ENCODE data around the gene ANKRD13B.

ANKRD13B gene

DNA sequence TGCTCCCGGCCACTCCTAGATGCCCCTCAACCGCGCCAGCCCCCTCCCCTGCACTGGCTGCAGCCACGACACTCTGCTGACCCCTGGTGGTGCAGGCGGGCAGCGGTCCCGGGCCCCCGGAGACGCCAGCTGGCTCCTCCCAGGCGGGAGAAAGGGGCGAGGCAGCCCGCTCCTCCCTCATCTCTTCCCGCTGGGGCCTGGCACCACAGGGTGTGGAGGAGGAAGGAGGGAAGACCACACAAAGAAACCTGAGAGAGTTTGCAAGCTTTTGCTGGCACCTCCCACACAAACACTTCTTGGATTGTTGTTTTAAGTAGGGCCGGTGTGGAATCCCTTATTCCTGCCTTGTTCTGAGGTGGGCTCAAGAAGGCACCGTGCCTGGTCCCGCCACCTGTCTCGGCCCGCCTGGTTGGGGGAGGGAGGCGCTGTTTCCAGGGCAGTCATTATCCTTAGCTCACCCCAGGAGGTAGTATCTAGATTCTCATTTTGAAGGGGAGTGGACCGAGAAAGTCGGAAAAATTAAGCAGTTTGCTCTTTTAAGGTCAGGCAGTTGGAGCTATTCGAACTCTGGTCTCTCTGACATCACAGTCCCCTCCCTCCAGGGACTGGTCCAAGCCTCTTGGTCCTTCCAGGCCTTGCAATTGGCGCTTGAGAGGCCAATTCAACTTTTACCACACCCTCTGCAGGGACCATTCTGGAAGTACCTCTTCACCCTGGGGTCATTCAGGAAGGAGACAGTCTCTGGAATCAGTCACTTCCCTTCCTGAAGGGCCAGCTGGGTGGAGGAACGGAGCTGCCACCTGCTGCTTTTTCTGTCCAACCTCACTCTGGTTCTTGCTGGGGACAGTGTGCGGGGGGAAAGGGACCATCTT lies 959 bp upstream of the ANKRD13B start:
- Histone ChIP-seq H3K27me3 (ENCODE audit: insufficient read depth, low read depth, severe bottlenecking) (no peaks in the 10 kb centered on the region), H3K4me3 (ENCODE audit: low read depth, low read length) (peak overlapping the region; percentile 67), H3K27ac (peak overlapping the region; percentile 94), H3K36me3 (no peaks in the 10 kb centered on the region), H3K9me3 (ENCODE audit: severe bottlenecking) (no peaks in the 10 kb centered on the region)
- DNase-seq = peak; percentile 96
- TF ChIP-seq, protein P1, sequence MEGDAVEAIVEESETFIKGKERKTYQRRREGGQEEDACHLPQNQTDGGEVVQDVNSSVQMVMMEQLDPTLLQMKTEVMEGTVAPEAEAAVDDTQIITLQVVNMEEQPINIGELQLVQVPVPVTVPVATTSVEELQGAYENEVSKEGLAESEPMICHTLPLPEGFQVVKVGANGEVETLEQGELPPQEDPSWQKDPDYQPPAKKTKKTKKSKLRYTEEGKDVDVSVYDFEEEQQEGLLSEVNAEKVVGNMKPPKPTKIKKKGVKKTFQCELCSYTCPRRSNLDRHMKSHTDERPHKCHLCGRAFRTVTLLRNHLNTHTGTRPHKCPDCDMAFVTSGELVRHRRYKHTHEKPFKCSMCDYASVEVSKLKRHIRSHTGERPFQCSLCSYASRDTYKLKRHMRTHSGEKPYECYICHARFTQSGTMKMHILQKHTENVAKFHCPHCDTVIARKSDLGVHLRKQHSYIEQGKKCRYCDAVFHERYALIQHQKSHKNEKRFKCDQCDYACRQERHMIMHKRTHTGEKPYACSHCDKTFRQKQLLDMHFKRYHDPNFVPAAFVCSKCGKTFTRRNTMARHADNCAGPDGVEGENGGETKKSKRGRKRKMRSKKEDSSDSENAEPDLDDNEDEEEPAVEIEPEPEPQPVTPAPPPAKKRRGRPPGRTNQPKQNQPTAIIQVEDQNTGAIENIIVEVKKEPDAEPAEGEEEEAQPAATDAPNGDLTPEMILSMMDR (IDR thresholded peaks at IDR 0.05; ENCODE audit: low read depth, low read length) = peak; percentile 96

DNA sequence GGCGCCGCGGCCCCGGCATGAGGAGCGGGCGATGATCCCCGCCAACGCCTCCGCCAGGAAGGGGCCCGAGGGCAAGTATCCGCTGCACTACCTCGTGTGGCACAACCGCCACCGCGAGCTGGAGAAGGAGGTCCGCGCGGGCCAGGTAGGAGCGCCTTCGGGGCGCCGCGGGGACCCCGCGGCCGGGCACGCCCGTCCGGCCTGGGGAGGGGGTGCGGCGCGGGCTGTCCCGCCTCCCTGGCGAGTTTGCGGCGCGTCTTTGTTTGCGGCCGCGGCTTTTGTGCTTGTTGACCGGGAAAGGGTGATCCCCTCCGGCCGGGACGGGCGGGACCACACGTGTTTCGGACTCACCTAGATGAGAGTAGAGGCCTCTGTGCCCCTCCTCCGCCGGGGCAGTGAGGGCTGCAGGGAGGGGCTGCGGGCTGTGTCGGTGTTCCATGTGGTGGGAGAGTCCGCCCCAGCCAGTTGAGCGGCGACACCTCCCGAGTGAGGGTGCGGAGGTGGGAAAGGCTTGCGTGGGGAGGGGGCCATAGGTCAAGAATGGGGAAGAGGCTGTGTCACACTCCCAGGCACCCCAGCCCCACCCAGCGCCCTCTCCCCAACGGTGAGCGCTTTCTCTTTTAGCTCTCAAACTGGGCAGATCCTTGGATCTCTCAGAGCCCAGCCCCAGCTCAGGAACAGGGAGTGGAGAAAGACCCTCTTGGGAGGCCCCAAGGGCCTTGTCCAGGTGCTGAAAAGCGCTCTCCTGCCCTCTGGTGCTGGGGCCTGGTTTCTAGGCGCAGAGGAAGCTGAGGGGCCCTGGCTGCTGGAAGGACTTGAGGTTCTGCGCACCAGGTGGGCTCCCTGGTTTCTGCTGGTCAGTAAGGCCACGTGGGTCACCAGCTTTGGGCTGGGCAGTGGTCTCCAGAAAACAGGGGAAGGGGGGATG lies 923 bp downstream of the ANKRD13B start:
- TF ChIP-seq, protein P1 (IDR thresholded peaks at IDR 0.05; ENCODE audit: low read depth, low read length) = peak; percentile 55
- DNase-seq = peak; percentile 44
- Histone ChIP-seq H3K4me3 (ENCODE audit: low read depth, low read length) (peak overlapping the region; percentile 58), H3K36me3 (no peaks in the 10 kb centered on the region), H3K27me3 (ENCODE audit: insufficient read depth, low read depth, severe bottlenecking) (no peaks in the 10 kb centered on the region), H3K9me3 (ENCODE audit: severe bottlenecking) (no peaks in the 10 kb centered on the region), H3K27ac (peak overlapping the region; percentile 76)

DNA sequence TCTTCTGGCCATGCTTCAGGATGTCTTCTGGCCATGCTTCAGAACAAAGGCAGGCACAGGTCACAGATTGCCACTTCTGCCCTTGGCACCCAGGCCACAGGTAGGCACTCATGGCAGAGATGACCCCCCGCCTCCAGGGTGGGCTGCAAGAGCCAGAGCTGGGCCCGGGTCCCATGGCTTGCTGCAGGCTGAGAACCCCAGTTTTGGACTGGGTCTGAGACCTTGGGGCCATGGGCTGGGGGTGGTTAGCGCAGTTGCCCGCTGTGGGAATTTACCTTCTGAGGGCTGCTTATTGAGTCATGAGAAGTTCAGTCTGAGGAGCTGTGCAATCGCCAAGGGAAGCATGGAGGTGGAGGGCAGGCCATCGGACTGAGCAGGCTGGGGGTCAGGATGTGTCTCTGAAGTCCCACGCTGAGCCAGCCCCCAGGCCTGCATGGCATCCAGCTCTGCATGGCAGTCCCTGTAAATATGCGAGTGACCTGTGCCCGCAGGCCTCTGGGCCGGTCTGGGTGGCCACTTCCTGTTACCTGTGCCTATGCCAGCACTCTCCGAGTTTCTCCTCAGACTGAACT lies 1.7 kb downstream of the ANKRD13B start:
- no peaks in the 10 kb centered on the region for H3K36me3 ChIP-seq
- peak overlapping the region; percentile 76; the same call in 1 of the 2 replicates for H3K27ac ChIP-seq
- no peaks in the 10 kb centered on the region for H3K27me3 ChIP-seq (ENCODE audit: insufficient read depth, low read depth, severe bottlenecking)
- TF ChIP-seq, protein P1 (IDR thresholded peaks at IDR 0.05; ENCODE audit: low read depth, low read length) = no peak
- peak overlapping the region; percentile 58 for H3K4me3 ChIP-seq (ENCODE audit: low read depth, low read length)
- DNase-seq = no peak
- H3K9me3 ChIP-seq (ENCODE audit: severe bottlenecking) = no peaks in the 10 kb centered on the region

GRCh38 chr17:29595107-29595942 lies 2.4 kb downstream of the ANKRD13B start:
- Histone ChIP-seq H3K4me3 (ENCODE audit: low read depth, low read length) (no peak overlapping the region), H3K36me3 (no peaks in the 10 kb centered on the region; the same call in 1 of the 2 replicates), H3K27me3 (ENCODE audit: insufficient read depth, low read depth, severe bottlenecking) (no peaks in the 10 kb centered on the region), H3K9me3 (ENCODE audit: severe bottlenecking) (no peaks in the 10 kb centered on the region), H3K27ac (no peak overlapping the region)
- TF ChIP-seq, protein P1 (IDR thresholded peaks at IDR 0.05; ENCODE audit: low read depth, low read length) = no peak
- DNase-seq = no peak
